ENCODE data around the gene RCE1. TPM values are rescaled to one million over a fixed set of nuclear protein-coding genes. Genes with fewer than 3 reads are reported as not detected.

RCE1 gene
- polyA plus RNA-seq, 2 donors: 17.6 to 19.5 TPM

DNA sequence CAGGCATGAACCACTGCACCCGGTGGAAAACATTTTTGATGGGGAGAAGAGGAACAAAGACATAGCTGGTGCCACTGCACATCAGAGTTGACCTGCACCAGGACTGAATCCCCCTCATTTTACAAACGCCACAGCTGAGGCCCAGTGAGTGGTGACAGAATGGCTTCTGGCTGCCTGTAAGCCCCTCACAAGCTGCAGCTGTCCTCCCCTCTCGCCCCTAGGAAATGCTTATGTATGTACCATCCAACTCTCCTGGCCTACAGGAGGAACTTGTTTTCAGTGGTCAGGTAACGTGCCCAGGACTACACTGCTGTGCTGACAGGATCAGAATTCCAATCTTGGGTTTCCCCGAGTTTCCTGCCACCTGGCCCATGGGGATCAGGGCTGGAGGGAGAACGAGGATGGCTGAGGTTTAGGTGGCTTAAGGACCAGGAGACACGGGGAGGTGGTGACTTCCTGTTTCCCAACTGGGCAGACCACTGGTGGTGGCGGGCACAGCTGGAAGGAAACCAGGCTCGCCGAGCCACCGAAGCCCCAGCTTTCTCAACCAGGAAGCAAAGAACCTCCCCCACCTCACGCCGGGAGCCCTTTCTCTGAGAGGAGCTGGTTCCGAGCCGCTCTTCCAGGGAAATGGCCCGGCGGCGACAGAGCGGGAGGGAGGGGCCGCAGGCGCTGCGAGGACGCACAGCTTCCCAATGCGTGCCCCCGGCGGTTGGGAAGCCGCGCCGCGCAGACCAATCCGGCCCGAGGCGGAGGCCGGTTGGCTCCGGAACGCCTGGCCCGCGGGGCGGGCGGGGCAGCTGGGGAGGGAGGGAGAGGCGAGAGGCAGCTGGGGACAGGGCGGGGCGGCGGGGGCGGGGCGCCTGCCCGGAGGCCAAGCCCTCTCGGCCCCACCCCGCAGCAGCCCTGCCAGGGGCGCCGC, 12.6 kb downstream of the RCE1 start:
- Histone ChIP-seq H3K4me1 (ENCODE audit: control insufficient read depth in 2 of 2, insufficient read depth in 2 of 2, low read length in 1 of 2) (peaks cover 0 to 15% of the 10 kb centered on the region in 2 donors), H3K27ac (ENCODE audit: low read depth in 2 of 2, low read length in 1 of 2) (peak overlapping the region; percentile 81 to 93)
- WGBS, 2 donors: 5 to 6% methylated on average over 43 to 51 of the region's 51 CpGs

DNA sequence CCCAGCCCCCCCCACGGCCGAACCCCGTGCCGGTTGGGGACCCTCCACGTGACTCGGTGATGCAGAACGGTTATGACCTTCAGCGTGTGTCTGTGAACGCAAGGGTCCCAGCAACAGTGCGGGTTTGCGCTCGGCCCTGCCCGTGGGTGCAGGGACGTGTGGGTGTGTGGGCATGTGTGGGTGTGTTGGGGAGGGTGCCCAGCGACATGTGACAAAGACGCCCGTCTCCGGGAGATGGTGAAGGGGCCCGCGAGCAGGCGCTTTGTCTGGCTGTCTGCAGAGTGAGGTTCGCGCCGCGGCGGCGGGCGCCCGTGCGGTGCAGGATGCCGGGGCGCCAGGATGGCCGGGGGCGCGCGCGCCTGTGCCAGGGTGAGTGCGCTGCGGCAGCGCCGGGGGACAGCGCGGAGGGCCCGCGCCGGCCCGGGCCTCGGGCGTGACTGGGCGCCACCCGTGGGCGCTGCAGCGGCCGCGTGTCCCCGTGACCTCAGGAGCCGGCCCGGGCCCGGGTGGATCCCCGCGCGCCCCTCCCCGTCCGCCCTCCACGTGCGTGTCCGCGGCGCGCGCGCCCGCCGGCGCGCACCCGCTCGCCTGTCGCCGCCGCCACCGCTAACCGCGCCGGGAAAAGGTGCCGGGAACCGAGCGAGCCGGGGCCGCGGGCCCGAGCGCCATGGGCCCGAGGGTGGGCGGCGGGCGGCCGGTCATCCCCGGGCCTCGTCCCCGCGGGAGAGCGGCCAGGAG, 13.4 kb downstream of the RCE1 start, which contains the start of gene LRFN4:
Gene LRFN4, plus strand, starts transcription at position 569 of the 738 bp plus-strand sequence. CDS start 681 bp downstream, outside the sequence.
- WGBS, 2 donors: 0% methylated on average over 65 to 103 of the region's 103 CpGs
- Histone ChIP-seq H3K4me3 (ENCODE audit: low read depth in 1 of 2, low read length in 2 of 2) (peak within 1 kb of the TSS; percentile 54 to 57), H3K4me1 (ENCODE audit: control insufficient read depth in 2 of 2, insufficient read depth in 2 of 2, low read length in 1 of 2) (peaks cover 0 to 15% of the 10 kb centered on the region in 2 donors), H3K27me3 (ENCODE audit: control insufficient read depth in 1 of 2, insufficient read depth in 2 of 2, low read length in 2 of 2) (no peaks in the 10 kb centered on the region), H3K9me3 (ENCODE audit: control insufficient read depth in 2 of 2, insufficient read depth in 1 of 2, low read depth in 1 of 2, low read length in 1 of 2) (no peaks in the 10 kb centered on the region), H3K36me3 (ENCODE audit: control insufficient read depth in 2 of 2, insufficient read depth in 2 of 2, low read length in 1 of 2) (peaks cover 0 to 6% of the 10 kb centered on the region in 2 donors), H3K27ac (ENCODE audit: low read depth in 2 of 2, low read length in 1 of 2) (peak within 1 kb of the TSS; percentile 81 to 93)

More for the DNA sequence above, 12.6 kb downstream of the RCE1 start:
- Histone ChIP-seq H3K27me3 (ENCODE audit: control insufficient read depth in 1 of 2, insufficient read depth in 2 of 2, low read length in 2 of 2) (no peaks in the 10 kb centered on the region), H3K4me3 (ENCODE audit: low read depth in 1 of 2, low read length in 2 of 2) (peak overlapping the region; percentile 54 to 57), H3K36me3 (ENCODE audit: control insufficient read depth in 2 of 2, insufficient read depth in 2 of 2, low read length in 1 of 2) (peaks cover 0 to 6% of the 10 kb centered on the region in 2 donors), H3K9me3 (ENCODE audit: control insufficient read depth in 2 of 2, insufficient read depth in 1 of 2, low read depth in 1 of 2, low read length in 1 of 2) (no peaks in the 10 kb centered on the region)

DNA sequence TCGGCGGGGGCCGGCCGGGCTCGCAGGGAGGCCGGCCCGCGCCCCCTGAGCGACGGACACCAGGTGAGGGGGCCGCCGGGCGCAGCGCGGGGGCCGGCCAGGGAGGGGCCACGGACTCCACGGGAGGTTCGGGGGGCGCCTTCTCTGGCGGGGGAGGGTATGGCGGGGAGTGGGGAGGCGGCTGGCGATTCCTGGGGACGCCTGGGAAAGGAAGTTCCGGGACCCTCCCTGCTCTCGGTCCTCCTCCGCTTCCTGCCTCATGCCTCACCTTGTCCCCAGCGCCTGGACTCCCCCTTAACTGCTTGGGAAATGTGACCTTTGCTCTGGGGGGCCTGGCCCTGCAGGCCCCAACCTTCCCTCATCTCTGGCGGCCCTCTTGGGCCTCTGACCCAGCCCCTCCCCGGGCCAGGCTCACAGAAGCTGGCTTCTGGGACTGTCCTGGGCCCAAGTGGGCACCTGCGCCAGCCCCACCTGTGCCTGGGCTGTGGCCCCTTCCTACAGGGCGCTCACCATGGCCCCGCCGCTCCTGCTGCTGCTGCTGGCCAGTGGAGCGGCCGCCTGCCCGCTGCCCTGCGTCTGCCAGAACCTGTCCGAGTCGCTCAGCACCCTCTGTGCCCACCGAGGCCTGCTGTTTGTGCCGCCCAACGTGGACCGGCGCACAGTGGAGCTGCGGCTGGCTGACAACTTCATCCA, 14.1 kb downstream of the RCE1 start:
- peak overlapping the region; percentile 74 to 93 for H3K27ac ChIP-seq (ENCODE audit: low read depth in 2 of 2, low read length in 1 of 2)

DNA sequence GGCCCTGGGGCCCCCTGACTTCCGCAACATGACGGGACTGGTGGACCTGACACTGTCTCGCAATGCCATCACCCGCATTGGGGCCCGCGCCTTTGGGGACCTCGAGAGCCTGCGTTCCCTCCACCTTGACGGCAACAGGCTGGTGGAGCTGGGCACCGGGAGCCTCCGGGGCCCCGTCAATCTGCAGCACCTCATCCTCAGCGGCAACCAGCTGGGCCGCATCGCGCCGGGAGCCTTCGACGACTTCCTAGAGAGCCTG, 14.6 kb downstream of the RCE1 start:
- Histone ChIP-seq H3K27me3 (ENCODE audit: control insufficient read depth in 1 of 2, insufficient read depth in 2 of 2, low read length in 2 of 2) (no peaks in the 10 kb centered on the region), H3K4me1 (ENCODE audit: control insufficient read depth in 2 of 2, insufficient read depth in 2 of 2, low read length in 1 of 2) (peaks cover 0 to 15% of the 10 kb centered on the region in 2 donors), H3K4me3 (ENCODE audit: low read depth in 1 of 2, low read length in 2 of 2) (no peak overlapping the region), H3K9me3 (ENCODE audit: control insufficient read depth in 2 of 2, insufficient read depth in 1 of 2, low read depth in 1 of 2, low read length in 1 of 2) (no peaks in the 10 kb centered on the region), H3K36me3 (ENCODE audit: control insufficient read depth in 2 of 2, insufficient read depth in 2 of 2, low read length in 1 of 2) (peaks cover 0 to 8% of the 10 kb centered on the region in 2 donors), H3K27ac (ENCODE audit: low read depth in 2 of 2, low read length in 1 of 2) (no peak overlapping the region)
- WGBS, 2 donors: 94 to 98% methylated on average over 17 to 19 of the region's 19 CpGs

More for the DNA sequence above, 14.1 kb downstream of the RCE1 start:
- Histone ChIP-seq H3K36me3 (ENCODE audit: control insufficient read depth in 2 of 2, insufficient read depth in 2 of 2, low read length in 1 of 2) (peaks cover 0 to 8% of the 10 kb centered on the region in 2 donors), H3K4me3 (ENCODE audit: low read depth in 1 of 2, low read length in 2 of 2) (peak overlapping the region; percentile 52 to 54), H3K27me3 (ENCODE audit: control insufficient read depth in 1 of 2, insufficient read depth in 2 of 2, low read length in 2 of 2) (no peaks in the 10 kb centered on the region), H3K4me1 (ENCODE audit: control insufficient read depth in 2 of 2, insufficient read depth in 2 of 2, low read length in 1 of 2) (peaks cover 0 to 15% of the 10 kb centered on the region in 2 donors), H3K9me3 (ENCODE audit: control insufficient read depth in 2 of 2, insufficient read depth in 1 of 2, low read depth in 1 of 2, low read length in 1 of 2) (no peaks in the 10 kb centered on the region)
- 41 to 75% methylated on average over 22 to 46 of the region's 47 CpGs for WGBS, 2 donors

DNA sequence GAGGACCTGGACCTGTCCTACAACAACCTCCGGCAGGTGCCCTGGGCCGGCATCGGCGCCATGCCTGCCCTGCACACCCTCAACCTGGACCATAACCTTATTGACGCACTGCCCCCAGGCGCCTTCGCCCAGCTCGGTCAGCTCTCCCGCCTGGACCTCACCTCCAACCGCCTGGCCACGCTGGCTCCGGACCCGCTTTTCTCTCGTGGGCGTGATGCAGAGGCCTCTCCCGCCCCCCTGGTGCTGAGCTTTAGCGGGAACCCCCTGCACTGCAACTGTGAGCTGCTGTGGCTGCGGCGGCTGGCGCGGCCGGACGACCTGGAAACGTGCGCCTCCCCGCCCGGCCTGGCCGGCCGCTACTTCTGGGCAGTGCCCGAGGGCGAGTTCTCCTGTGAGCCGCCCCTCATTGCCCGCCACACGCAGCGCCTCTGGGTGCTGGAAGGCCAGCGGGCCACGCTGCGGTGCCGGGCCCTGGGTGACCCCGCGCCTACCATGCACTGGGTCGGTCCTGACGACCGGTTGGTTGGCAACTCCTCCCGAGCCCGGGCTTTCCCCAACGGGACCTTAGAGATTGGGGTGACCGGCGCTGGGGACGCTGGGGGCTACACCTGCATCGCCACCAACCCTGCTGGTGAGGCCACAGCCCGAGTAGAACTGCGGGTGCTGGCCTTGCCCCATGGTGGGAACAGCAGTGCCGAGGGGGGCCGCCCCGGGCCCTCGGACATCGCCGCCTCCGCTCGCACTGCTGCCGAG, 15.1 kb downstream of the RCE1 start:
- no peak overlapping the region for H3K27ac ChIP-seq (ENCODE audit: low read depth in 2 of 2, low read length in 1 of 2)
- no peaks in the 10 kb centered on the region for H3K9me3 ChIP-seq (ENCODE audit: control insufficient read depth in 2 of 2, insufficient read depth in 1 of 2, low read depth in 1 of 2, low read length in 1 of 2)
- H3K27me3 ChIP-seq (ENCODE audit: control insufficient read depth in 1 of 2, insufficient read depth in 2 of 2, low read length in 2 of 2): no peaks in the 10 kb centered on the region
- no peak overlapping the region for H3K4me3 ChIP-seq (ENCODE audit: low read depth in 1 of 2, low read length in 2 of 2)
- 92 to 93% methylated on average over 58 to 62 of the region's 62 CpGs for WGBS, 2 donors
- peaks cover 0 to 8% of the 10 kb centered on the region in 2 donors for H3K36me3 ChIP-seq (ENCODE audit: control insufficient read depth in 2 of 2, insufficient read depth in 2 of 2, low read length in 1 of 2)
- H3K4me1 ChIP-seq (ENCODE audit: control insufficient read depth in 2 of 2, insufficient read depth in 2 of 2, low read length in 1 of 2): peaks cover 0 to 15% of the 10 kb centered on the region in 2 donors

DNA sequence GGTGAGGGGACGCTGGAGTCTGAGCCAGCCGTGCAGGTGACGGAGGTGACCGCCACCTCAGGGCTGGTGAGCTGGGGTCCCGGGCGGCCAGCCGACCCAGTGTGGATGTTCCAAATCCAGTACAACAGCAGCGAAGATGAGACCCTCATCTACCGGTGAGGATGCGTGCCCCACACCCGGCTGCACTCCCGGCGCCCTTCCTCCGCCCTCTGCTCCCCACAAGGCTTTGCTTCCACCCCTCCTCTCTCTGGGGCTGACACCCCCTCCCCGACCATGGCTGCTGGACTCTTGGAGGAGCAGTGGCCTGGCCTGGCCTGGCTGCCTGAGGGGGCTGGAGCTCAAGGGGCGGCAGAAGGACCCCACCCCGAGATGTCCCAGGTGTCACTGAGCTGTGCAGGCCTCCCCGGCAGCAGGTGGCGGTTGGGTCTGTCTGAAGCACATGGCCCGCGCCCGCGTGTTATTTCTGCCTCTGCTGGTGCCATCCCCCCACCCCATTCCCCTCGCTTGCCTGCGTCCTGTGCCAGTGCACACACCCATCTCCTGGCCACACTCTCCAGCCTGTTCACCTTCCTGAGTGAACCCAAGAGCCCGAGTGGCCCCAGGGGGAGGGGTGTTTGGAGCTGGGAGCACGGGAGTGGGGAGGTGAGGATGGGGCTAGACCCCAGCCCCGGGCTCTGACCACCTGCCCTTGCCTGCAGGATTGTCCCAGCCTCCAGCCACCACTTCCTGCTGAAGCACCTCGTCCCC, 15.9 kb downstream of the RCE1 start:
- Histone ChIP-seq H3K27ac (ENCODE audit: low read depth in 2 of 2, low read length in 1 of 2) (no peak overlapping the region), H3K4me3 (ENCODE audit: low read depth in 1 of 2, low read length in 2 of 2) (no peak overlapping the region), H3K4me1 (ENCODE audit: control insufficient read depth in 2 of 2, insufficient read depth in 2 of 2, low read length in 1 of 2) (peaks cover 5 to 19% of the 10 kb centered on the region in 2 donors), H3K9me3 (ENCODE audit: control insufficient read depth in 2 of 2, insufficient read depth in 1 of 2, low read depth in 1 of 2, low read length in 1 of 2) (no peaks in the 10 kb centered on the region), H3K27me3 (ENCODE audit: control insufficient read depth in 1 of 2, insufficient read depth in 2 of 2, low read length in 2 of 2) (no peaks in the 10 kb centered on the region), H3K36me3 (ENCODE audit: control insufficient read depth in 2 of 2, insufficient read depth in 2 of 2, low read length in 1 of 2) (peaks cover 0 to 8% of the 10 kb centered on the region in 2 donors)
- WGBS, 2 donors: 86 to 88% methylated on average over 28 to 29 of the region's 29 CpGs

DNA sequence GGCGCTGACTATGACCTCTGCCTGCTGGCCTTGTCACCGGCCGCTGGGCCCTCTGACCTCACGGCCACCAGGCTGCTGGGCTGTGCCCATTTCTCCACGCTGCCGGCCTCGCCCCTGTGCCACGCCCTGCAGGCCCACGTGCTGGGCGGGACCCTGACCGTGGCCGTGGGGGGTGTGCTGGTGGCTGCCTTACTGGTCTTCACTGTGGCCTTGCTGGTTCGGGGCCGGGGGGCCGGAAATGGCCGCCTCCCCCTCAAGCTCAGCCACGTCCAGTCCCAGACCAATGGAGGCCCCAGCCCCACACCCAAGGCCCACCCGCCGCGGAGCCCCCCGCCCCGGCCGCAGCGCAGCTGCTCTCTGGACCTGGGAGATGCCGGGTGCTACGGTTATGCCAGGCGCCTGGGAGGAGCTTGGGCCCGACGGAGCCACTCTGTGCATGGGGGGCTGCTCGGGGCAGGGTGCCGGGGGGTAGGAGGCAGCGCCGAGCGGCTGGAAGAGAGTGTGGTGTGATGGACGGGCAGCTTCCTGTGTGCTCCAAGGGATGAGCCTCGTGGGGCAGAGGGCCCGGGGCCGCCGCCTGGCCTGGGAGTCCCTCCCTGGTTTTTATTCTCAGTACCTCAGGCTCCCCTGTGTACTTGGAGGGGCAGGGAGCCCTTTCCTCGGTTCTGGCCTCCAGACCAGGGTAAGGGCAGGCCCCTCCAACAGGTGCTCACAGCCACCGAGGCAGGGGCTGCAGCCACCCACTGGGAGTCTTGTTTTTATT, 16.6 kb downstream of the RCE1 start:
- WGBS, 2 donors: 85% methylated on average over 40 to 41 of the region's 41 CpGs
- Histone ChIP-seq H3K4me3 (ENCODE audit: low read depth in 1 of 2, low read length in 2 of 2) (no peak overlapping the region), H3K27me3 (ENCODE audit: control insufficient read depth in 1 of 2, insufficient read depth in 2 of 2, low read length in 2 of 2) (no peaks in the 10 kb centered on the region), H3K36me3 (ENCODE audit: control insufficient read depth in 2 of 2, insufficient read depth in 2 of 2, low read length in 1 of 2) (peaks cover 0 to 8% of the 10 kb centered on the region in 2 donors), H3K9me3 (ENCODE audit: control insufficient read depth in 2 of 2, insufficient read depth in 1 of 2, low read depth in 1 of 2, low read length in 1 of 2) (no peaks in the 10 kb centered on the region), H3K27ac (ENCODE audit: low read depth in 2 of 2, low read length in 1 of 2) (no peak overlapping the region), H3K4me1 (ENCODE audit: control insufficient read depth in 2 of 2, insufficient read depth in 2 of 2, low read length in 1 of 2) (peaks cover 10 to 24% of the 10 kb centered on the region in 2 donors)

DNA sequence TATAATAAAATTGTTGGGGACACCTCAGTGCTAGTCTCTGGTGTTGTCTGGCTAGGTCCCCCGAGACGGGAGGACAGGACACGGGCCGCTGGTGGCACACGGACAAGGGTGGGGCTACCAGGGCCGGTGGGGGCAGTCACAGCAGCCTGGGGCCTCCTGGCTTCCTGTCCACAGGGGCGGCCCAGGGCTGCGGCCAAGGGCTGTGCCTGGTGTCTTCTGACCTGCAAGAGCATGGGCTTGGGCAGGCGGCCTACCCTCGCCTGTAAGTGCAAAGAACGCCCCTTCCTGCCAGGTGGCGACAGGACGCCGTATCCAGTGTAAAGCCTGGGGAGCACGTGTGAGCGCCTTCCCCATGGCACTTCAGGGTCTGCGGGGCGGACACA, 17.2 kb downstream of the RCE1 start:
- H3K4me3 ChIP-seq (ENCODE audit: low read depth in 1 of 2, low read length in 2 of 2): no peak overlapping the region
- H3K36me3 ChIP-seq (ENCODE audit: control insufficient read depth in 2 of 2, insufficient read depth in 2 of 2, low read length in 1 of 2): peaks cover 0 to 9% of the 10 kb centered on the region in 2 donors
- peaks cover 10 to 23% of the 10 kb centered on the region in 2 donors for H3K4me1 ChIP-seq (ENCODE audit: control insufficient read depth in 2 of 2, insufficient read depth in 2 of 2, low read length in 1 of 2)
- no peaks in the 10 kb centered on the region for H3K27me3 ChIP-seq (ENCODE audit: control insufficient read depth in 1 of 2, insufficient read depth in 2 of 2, low read length in 2 of 2)
- WGBS, 2 donors: 79 to 81% methylated on average over 18 of the region's 18 CpGs
- H3K9me3 ChIP-seq (ENCODE audit: control insufficient read depth in 2 of 2, insufficient read depth in 1 of 2, low read depth in 1 of 2, low read length in 1 of 2): no peaks in the 10 kb centered on the region
- no peak overlapping the region for H3K27ac ChIP-seq (ENCODE audit: low read depth in 2 of 2, low read length in 1 of 2)

Measured in esophagus (tissue), 2 donors.